ENCODE data around the gene HIRA.

HIRA gene

GRCh38 chr22:19405133-19405532 is 26.4 kb downstream of the HIRA start:
- DNase-seq, result no peak

- DNase-seq, result no peak
These were observed 26.9 kb downstream of the HIRA start for GRCh38 chr22:19404676-19405075.

- no peak for DNase-seq
These were observed 28.8 kb downstream of the HIRA start for GRCh38 chr22:19402642-19403191.

- no peak for DNase-seq
These were observed 30.1 kb downstream of the HIRA start for GRCh38 chr22:19401483-19401882.

- DNase-seq, result no peak
These were observed 30.7 kb downstream of the HIRA start for GRCh38 chr22:19400881-19401280.

- DNase-seq, result no peak
These were observed 32.9 kb downstream of the HIRA start for GRCh38 chr22:19398652-19399051.

- no peak for DNase-seq
These were observed 33.3 kb downstream of the HIRA start for GRCh38 chr22:19398206-19398605.

- no peak for DNase-seq
These were observed 33.8 kb downstream of the HIRA start for GRCh38 chr22:19397734-19398104.

GRCh38 chr22:19396934-19397733 is 34.4 kb downstream of the HIRA start:
- DNase-seq, result no peak

- no peak for DNase-seq
These were observed 35.0 kb downstream of the HIRA start for GRCh38 chr22:19396561-19396933.

- no peak for DNase-seq
These were observed 36.3 kb downstream of the HIRA start for GRCh38 chr22:19395276-19395675.

- DNase-seq, result no peak
These were observed 37.1 kb downstream of the HIRA start for GRCh38 chr22:19394274-19395050.

- DNase-seq, result no peak
These were observed 37.8 kb downstream of the HIRA start for GRCh38 chr22:19393704-19394103.

GRCh38 chr22:19387575-19387974 is 44.0 kb downstream of the HIRA start:
- no peak for DNase-seq

- DNase-seq, result no peak
These were observed 44.5 kb downstream of the HIRA start for GRCh38 chr22:19387038-19387437.

- no peak for DNase-seq
These were observed 45.3 kb downstream of the HIRA start for GRCh38 chr22:19386248-19386647.

GRCh38 chr22:19385221-19385906 is 46.2 kb downstream of the HIRA start:
- DNase-seq, result no peak

GRCh38 chr22:19383292-19383691 is 48.2 kb downstream of the HIRA start:
- DNase-seq, result no peak

- no peak for DNase-seq
These were observed 49.3 kb downstream of the HIRA start for GRCh38 chr22:19382240-19382639.

- DNase-seq, result no peak
These were observed 53.2 kb downstream of the HIRA start for GRCh38 chr22:19378344-19378674.

GRCh38 chr22:19377565-19378343 is 53.8 kb downstream of the HIRA start:
- DNase-seq, result no peak

GRCh38 chr22:19376971-19377370 is 54.6 kb downstream of the HIRA start:
- DNase-seq, result no peak

GRCh38 chr22:19376247-19376646 is 55.3 kb downstream of the HIRA start:
- no peak for DNase-seq

Data from NCI-H82 (cell line).